Measurements from ENCODE around the gene SCNN1A. TPM values are rescaled to one million over a fixed set of nuclear protein-coding genes. Genes with fewer than 3 reads are reported as not detected.
A peak's percentile ranks its signal among the peaks of the same experiment; 100 is the strongest.
"Not testable (repeated sequence)": the region's sequence is repeated elsewhere in the genome, so short reads cannot be mapped to it uniquely, and the experiment has no call there.

The SCNN1A gene
- total and polyA plus RNA-seq, 12 donors = 0.15 to 1.1 (median 0.42) TPM; not detected in 4

GRCh38 chr12:6345319-6346091 lies 29.9 kb downstream of the SCNN1A start:
- WGBS, 2 donors = 57 to 62% methylated on average over 10 of the region's 10 CpGs
- H3K9me3 ChIP-seq = no peaks in the 10 kb centered on the region
- H3K27me3 ChIP-seq = no peaks in the 10 kb centered on the region
- H3K4me3 ChIP-seq = no peak overlapping the region
- DNase-seq = no peak
- H3K4me1 ChIP-seq = peaks cover 6 to 68% (median 47%) of the 10 kb centered on the region in 9 donors
- TF ChIP-seq CTCF (IDR thresholded peaks at IDR 0.05) = no peak
- H3K27ac ChIP-seq = peak overlapping the region in 7 of 10 donors; percentile 33 to 100 (median 49)
- no peaks in the 10 kb centered on the region for H3K36me3 ChIP-seq
- ATAC-seq = peak in 1 of 8 donors; percentile 13
- intact Hi-C loops (cut with DNase I) = no loop called here

- ATAC-seq, H3K9me3 ChIP-seq, DNase-seq, H3K4me3 ChIP-seq, H3K27me3 ChIP-seq, H3K36me3 ChIP-seq: not testable (repeated sequence)
- Histone ChIP-seq H3K4me1 (peaks cover 12 to 72% (median 58%) of the 10 kb centered on the region in 9 donors), H3K27ac (peak overlapping the region in 6 of 10 donors; percentile 93 to 100 (median 100))
- intact Hi-C loops (cut with DNase I) = loop anchor here in 1 of 10 donors (5.0 kb wide), 1 partner anchor 193 kb away; no protein-coding TSS in a partner anchor
- 96 to 99% methylated on average over 11 of the region's 11 CpGs for WGBS, 2 donors
These were observed 31.2 kb downstream of the SCNN1A start for GRCh38 chr12:6344101-6344660.

GRCh38 chr12:6343518-6343917 lies 31.8 kb downstream of the SCNN1A start:
- DNase-seq (no peak), ATAC-seq (no peak)
- H3K4me1 ChIP-seq = peaks cover 17 to 79% (median 65%) of the 10 kb centered on the region in 9 donors
- 56 to 65% methylated on average over 5 of the region's 5 CpGs for WGBS, 2 donors
- peak overlapping the region in 9 of 10 donors; percentile 93 to 100 (median 98) for H3K27ac ChIP-seq
- no peaks in the 10 kb centered on the region for H3K9me3 ChIP-seq
- TF ChIP-seq CTCF (IDR thresholded peaks at IDR 0.05) = no peak
- no peaks in the 10 kb centered on the region for H3K27me3 ChIP-seq
- peaks cover 0 to 11% (median 0%) of the 10 kb centered on the region in 9 donors for H3K36me3 ChIP-seq
- intact Hi-C loops (cut with DNase I) = loop anchor here in 1 of 10 donors (5.0 kb wide), 1 partner anchor 194 kb away; no protein-coding TSS in a partner anchor
- H3K4me3 ChIP-seq = no peak overlapping the region

GRCh38 chr12:6342140-6342889 lies 33.0 kb downstream of the SCNN1A start:
- WGBS, 2 donors = 39 to 41% methylated on average over 7 of the region's 7 CpGs
- intact Hi-C loops (cut with DNase I) = loop anchor here in 1 of 10 donors (5.0 kb wide), 1 partner anchor 195 kb away; no protein-coding TSS in a partner anchor
- Histone ChIP-seq H3K27me3 (no peaks in the 10 kb centered on the region), H3K4me1 (peaks cover 25 to 82% (median 70%) of the 10 kb centered on the region in 9 donors), H3K9me3 (no peaks in the 10 kb centered on the region), H3K36me3 (peaks cover 0 to 23% (median 0%) of the 10 kb centered on the region in 9 donors), H3K27ac (peak overlapping the region; percentile 91 to 100 (median 98)), H3K4me3 (peak overlapping the region in 9 of 10 donors; percentile 68 to 99 (median 95))
- DNase-seq = no peak
- ATAC-seq = no peak
- no peak for TF ChIP-seq CTCF (IDR thresholded peaks at IDR 0.05)
